SH-SY5Y (cell line): ENCODE measurements around the gene ZP2.

Experiments used
- GATA2 ChIP-seq: IDR thresholded peaks from 2 replicates; pipeline ENCODE4 v1.6.1; 2011; ENCODE audit warnings: mild to moderate bottlenecking, low read depth, low read length
- GATA3 ChIP-seq: IDR thresholded peaks from 2 replicates; pipeline ENCODE4 v1.6.1; 2011; ENCODE audit warnings: low read depth, mild to moderate bottlenecking, low read length, moderate library complexity

DNA sequence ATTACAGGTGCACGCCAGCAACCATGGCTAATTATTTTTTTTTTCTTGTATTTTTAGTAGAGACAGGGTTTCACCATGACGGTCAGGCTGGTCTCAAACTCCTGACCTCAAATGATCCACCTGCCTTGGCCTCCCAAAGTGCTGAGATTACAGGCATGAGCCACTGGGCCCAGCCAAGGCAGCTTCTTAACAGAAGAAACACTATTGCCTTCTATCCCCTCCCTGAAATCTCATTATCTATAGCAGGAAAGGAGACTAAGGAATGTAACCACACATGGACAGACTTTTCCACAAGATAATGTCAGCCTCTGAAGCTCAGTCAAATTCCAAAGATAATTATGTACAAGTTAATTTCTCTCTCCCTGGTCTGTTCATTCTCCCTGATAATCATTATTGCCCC lies 5.7 kb upstream of the ZP2 start:
- TF ChIP-seq GATA2 (no peak), GATA3 (no peak)
